Measurements from ENCODE around the gene DENND10.

- TF ChIP-seq, protein P1, sequence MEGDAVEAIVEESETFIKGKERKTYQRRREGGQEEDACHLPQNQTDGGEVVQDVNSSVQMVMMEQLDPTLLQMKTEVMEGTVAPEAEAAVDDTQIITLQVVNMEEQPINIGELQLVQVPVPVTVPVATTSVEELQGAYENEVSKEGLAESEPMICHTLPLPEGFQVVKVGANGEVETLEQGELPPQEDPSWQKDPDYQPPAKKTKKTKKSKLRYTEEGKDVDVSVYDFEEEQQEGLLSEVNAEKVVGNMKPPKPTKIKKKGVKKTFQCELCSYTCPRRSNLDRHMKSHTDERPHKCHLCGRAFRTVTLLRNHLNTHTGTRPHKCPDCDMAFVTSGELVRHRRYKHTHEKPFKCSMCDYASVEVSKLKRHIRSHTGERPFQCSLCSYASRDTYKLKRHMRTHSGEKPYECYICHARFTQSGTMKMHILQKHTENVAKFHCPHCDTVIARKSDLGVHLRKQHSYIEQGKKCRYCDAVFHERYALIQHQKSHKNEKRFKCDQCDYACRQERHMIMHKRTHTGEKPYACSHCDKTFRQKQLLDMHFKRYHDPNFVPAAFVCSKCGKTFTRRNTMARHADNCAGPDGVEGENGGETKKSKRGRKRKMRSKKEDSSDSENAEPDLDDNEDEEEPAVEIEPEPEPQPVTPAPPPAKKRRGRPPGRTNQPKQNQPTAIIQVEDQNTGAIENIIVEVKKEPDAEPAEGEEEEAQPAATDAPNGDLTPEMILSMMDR (conservative IDR thresholded peaks at IDR 0.05 in 1 of 2, IDR thresholded peaks at IDR 0.05 in 1 of 2; ENCODE audit: low read depth in 1 of 2, low read length in 2 of 2), result no peak
- TF ChIP-seq EZH2 (IDR thresholded peaks at IDR 0.05; ENCODE audit: low read length, missing control alignments), result no peak
Measured at GRCh38 chr10:119177708-119178371, 73.9 kb downstream of the DENND10 start.

Data from fibroblast of lung (primary cell).